ENCODE results near the gene DNAH1. TPM values are rescaled to one million over a fixed set of nuclear protein-coding genes. Genes with fewer than 3 reads are reported as not detected.

The DNAH1 gene
- total and polyA plus RNA-seq, 2 of the 13 experiments (the other 11 are each of a cell fraction or from before 2014, with no cell fraction given): 0.64 to 3.5 TPM

DNA sequence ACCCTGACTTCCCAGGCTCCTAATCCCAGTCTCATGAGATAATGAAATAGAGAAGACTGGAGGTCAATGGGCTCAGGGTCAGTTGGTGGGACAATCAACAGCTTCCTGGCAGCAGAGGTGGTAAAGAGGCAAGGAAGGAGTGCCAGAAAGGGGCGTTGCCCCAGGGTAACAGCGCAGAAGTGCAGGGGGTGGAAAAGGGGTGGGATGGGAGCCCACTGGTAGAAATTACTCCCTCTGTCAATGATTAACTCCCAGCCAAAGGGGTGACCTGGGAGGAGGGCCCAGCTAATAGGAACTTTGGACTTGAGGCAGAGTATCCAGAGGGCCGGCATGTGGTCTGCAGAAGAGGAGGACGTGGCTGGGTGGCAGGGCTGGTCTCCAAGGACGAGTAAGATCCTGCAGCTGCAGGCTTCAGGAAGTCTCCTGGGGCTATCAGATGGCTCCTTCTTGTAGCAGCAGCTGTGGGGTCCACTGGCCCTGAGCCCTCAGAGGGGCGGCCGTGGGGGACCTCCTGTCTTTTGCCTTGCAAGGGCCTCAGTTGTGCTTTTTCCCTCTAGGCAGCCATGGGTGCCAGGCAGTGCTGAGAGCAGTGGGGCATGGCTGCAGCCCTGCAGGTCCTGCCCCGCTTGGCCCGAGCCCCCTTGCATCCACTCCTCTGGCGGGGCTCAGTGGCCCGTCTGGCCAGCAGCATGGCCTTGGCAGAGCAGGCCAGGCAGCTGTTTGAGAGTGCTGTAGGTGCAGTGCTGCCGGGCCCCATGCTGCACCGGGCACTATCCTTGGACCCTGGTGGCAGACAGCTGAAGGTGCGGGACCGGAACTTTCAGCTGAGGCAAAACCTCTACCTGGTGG lies 26.1 kb upstream of the DNAH1 start (continued):
- TF ChIP-seq, protein P1, sequence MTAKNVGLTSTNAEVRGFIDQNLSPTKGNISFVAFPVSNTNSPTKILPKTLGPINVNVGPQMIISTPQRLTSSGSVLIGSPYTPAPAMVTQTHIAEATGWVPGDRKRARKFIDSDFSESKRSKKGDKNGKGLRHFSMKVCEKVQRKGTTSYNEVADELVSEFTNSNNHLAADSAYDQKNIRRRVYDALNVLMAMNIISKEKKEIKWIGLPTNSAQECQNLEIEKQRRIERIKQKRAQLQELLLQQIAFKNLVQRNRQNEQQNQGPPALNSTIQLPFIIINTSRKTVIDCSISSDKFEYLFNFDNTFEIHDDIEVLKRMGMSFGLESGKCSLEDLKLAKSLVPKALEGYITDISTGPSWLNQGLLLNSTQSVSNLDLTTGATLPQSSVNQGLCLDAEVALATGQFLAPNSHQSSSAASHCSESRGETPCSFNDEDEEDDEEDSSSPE (CRISPR knock-in tag; IDR thresholded peaks at IDR 0.05): no peak
- TF ChIP-seq, protein P2, sequence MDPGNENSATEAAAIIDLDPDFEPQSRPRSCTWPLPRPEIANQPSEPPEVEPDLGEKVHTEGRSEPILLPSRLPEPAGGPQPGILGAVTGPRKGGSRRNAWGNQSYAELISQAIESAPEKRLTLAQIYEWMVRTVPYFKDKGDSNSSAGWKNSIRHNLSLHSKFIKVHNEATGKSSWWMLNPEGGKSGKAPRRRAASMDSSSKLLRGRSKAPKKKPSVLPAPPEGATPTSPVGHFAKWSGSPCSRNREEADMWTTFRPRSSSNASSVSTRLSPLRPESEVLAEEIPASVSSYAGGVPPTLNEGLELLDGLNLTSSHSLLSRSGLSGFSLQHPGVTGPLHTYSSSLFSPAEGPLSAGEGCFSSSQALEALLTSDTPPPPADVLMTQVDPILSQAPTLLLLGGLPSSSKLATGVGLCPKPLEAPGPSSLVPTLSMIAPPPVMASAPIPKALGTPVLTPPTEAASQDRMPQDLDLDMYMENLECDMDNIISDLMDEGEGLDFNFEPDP (CRISPR knock-in tag; conservative IDR thresholded peaks at IDR 0.05): no peak
- TF ChIP-seq ZNF574 (CRISPR knock-in tag; IDR thresholded peaks at IDR 0.05) (peak; percentile 56; the same call in 1 of the 2 replicates), TERF1 (CRISPR knock-in tag; IDR thresholded peaks at IDR 0.05) (no peak), CBX2 (IDR thresholded peaks at IDR 0.05; ENCODE audit: low read depth, low read length) (no peak), CBX2 (CRISPR knock-in tag; IDR thresholded peaks at IDR 0.05; ENCODE audit: low read depth) (no peak), TOPORS (CRISPR knock-in tag; IDR thresholded peaks at IDR 0.05) (peak; percentile 21; the same call in 1 of the 2 replicates), TEAD2 (CRISPR knock-in tag; IDR thresholded peaks at IDR 0.05) (no peak), SMARCE1 (IDR thresholded peaks at IDR 0.05; ENCODE audit: borderline replicate concordance) (no peak), ZNF660 (CRISPR knock-in tag; IDR thresholded peaks at IDR 0.05; ENCODE audit: borderline replicate concordance, low read depth) (no peak), ZNF747 (CRISPR knock-in tag; IDR thresholded peaks at IDR 0.05; ENCODE audit: borderline replicate concordance) (no peak), TBL1XR1 (IDR thresholded peaks at IDR 0.05; ENCODE audit: borderline replicate concordance, low read length, partially characterized antibody) (no peak), PHF21A (CRISPR knock-in tag; IDR thresholded peaks at IDR 0.05) (peak; percentile 83), MED1 (CRISPR knock-in tag; IDR thresholded peaks at IDR 0.05) (peak; percentile 76), CENPX (CRISPR knock-in tag; IDR thresholded peaks at IDR 0.05) (no peak)
- TF ChIP-seq, protein P3, sequence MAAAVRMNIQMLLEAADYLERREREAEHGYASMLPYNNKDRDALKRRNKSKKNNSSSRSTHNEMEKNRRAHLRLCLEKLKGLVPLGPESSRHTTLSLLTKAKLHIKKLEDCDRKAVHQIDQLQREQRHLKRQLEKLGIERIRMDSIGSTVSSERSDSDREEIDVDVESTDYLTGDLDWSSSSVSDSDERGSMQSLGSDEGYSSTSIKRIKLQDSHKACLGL (CRISPR knock-in tag; IDR thresholded peaks at IDR 0.05): peak; percentile 76
